Amniotic stem cell (primary cell): ENCODE data around the gene FUT8.
A peak's percentile ranks its signal among the peaks of the same experiment; 100 is the strongest.

Experiments used
- DNase-seq: peaks from one replicate; lab custom pipeline; 2025; lab: John Stamatoyannopoulos, UW

FUT8 gene

DNA sequence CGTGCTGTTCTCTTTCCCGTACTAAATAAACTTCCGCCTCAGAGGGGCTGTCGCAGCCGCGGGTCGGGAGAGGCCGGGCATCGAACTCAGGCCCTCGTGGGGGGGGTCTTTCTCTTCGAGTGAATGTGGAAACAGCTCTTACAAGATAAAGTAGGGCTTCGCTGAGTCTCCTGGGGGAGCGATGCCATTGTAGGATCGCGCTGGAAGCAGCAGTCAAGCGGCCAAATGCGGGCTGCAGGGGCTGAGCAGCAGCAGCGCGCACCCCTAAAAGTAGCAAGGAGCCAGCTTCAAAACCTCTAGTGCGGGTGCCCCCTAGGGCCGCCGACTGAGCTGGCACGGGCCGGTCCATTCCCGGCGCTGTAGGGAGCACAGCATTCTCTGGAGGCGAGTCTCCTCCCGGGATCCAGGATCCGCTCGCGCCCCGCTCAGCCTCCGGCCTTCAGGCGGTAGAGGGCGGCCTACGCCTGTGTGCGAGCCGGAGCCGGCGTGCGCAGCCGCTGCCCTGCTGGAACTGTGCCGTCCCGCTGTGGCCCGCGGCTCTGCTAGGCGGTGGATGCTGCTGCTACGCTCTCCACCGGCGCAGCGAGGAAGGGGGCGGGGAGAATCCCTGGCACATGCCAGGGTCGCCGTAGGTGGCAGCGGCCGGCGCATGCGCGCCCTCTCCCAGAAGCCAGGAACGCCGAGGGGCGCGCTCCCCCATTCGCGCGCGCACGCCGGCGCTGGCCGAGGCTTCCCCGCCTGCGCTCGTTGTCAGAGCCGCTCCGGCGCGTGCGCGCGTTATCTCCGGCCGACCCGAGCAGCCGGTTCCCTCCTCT lies at the start of gene FUT8:
Gene FUT8, plus strand, starts transcription at position 699 of the 815 bp plus-strand sequence. CDS start 148,834 bp downstream, outside the sequence.
- peak; percentile 88 for DNase-seq

DNA sequence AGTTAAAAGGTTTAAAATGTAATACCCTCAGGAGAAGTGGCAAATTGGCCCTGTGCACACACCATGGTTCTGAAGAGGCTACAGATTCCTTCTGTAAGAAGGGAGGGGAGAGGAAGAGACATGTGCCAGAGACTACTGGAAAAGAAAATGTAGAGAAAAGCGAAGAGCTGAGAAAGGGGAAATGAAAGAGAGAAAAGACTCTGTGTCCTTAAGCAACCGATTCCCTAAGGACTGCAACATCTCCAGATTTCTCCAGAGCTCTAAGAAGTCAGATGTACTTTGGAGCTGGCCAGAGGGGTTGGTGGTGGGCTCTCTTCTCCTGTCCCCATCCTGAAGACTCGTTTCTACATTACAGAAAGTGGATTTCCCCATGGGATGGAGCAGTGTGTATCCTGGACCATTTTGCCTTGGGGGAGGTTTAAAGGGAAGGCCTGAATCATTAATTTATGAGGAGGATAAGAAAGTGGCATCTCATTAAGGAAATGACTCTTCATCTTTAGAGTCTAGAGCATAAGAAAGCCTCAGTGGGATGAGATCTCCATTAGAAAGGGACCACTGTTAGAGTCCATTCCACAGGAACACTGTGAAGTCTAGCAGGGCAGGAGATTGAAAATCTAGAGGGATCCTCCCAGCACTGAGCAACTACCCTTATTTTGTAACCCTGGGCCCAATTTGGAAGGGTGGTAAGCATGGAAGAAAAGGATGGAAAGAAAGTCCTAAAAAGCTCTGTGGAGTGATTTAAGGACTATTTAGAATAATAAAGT lies 45.5 kb upstream of the FUT8 start:
- DNase-seq, result no peak

DNA sequence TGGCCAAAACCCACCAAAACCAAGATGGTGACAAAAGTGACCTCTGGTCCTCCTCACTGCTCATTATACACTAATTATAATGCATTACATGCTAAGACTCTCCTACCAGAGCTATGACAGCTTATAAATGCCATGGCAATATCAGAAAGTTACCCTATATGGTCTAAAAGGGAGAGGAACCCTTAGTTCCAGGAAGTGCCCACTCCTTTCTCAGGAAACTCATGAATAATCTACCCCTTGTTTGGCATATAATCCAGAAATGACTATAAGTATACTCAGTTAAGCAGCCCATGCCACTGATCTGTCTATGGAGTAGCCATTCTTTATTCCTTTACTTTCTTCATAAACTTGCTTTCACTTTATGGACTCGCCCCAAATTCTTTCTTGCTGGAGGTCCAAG lies 43.0 kb upstream of the FUT8 start:
- DNase-seq, result no peak

DNA sequence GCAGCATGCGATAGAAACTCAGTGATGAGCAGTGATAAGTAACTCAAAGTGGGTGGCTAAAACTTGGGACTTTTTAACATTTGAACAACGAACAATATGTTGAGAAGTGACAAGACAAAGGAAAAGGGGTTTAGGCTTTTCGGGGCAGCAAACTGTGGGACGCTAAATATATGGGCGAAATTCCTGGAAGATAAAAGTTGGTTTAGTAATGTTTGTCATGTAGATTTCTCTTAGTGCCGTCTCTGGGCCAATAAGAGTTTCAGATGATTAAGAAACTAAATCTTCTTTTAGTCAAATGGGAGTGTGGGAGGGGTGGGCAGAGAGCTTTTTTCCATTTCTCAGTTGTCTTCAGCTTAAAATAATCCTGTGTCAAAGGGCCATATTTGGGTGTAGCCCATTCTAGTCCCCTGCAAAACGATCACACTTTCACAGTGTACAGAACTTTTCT lies 41.7 kb upstream of the FUT8 start:
- DNase-seq, result no peak

DNA sequence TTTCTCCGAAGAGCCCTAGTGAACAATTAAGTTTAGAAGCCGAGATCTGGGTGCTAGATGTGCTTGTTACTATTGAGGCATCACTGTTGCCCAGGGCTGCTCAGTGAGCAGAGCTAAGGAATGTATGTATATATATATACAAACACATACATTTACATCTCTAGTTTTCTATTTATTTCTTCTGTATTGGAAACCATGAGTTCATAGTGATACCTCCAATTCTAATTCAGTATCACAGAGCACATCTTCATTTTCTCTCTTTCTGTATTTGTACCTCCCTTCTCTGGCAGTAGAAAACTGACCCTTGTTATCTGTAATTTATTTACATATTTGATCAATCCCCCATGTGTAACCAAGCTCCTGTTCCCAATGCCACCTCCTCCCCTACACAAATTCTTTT lies 40.7 kb upstream of the FUT8 start:
- no peak for DNase-seq

DNA sequence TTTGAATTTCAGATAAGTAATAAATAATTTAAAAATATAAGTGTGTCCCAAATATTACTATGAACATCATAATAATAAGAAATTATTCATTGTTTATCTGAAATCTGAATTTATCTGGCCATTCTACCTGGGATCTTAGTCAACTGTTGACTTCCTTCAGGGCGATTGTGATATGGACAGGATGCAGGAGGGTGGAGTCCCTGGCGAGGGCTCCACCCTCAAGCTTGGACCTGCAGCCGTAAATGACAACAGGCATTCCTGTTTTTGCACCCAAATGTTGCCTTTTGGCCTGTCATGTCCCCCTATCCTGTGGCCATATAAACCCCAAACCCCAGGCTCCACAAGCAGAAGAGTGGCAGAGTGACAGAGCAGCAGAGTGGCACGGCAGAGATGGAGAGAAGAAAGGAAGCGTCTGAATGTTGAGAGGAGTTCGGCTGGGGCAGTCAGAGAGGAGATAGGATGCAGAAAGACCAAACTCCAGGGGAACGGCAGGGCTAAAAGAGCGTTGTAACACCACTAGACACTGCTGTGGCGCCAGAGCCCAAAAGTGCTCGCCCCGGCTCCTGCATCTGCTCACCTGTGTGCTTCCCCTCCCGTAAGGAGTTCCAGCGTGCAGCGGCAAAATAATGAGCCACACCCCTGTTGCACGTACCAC lies 39.4 kb upstream of the FUT8 start:
- no peak for DNase-seq

DNA sequence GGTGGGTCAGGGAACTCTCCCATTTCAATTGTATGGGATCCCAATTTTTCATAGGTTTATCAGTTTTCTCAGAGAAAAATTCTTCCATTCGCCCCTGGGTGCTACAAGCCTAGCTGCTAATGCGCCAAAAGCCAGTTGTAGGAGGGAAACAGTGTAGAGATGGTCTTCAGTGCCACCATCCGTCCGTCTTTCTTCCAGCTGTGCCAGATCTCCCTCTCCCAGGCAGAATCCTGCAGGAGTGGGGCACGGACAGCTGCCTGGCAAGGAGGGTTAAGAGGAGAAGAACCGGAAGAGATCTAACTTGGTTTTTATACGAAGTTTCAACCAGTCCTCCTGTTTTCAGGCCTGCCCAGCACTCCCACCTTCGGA lies 38.9 kb upstream of the FUT8 start:
- no peak for DNase-seq

DNA sequence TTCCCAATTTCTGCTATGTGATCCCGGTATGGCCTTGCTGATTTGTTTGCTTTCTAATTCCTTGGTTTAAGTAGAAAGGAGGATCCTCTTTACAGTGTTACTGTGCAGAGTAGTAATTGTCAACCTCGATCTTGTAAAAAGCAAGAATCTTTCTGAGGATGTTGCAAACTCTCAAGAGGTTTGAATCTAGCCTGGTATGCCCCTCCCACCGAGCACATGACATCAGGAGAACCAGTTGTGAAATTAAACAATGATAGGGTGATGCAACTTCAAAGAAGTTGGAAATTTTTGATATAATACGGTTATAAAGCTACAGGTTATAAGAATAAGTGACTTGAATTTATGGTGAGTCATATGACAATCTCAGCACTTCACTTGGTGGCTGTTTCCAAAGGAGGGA lies 35.0 kb upstream of the FUT8 start:
- no peak for DNase-seq

DNA sequence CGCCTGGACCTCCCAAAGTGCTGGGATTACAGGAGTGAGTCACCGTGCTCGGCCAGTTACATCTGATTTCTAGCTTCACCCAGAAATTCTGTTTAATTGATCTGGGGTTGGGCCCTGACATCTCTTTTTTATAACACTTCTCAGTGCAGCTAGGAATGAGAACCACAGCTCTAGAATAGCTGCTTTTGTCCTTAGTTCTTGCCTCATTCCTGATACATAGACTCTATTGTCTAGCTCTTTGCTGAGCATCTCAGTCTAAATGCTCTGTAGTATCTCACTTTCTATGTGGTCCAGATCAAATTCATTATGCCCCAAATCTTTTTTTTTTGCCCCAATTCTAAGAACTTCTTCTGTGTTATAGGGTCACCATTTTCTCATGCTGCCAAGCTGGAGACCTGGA lies 29.9 kb upstream of the FUT8 start:
- no peak for DNase-seq

DNA sequence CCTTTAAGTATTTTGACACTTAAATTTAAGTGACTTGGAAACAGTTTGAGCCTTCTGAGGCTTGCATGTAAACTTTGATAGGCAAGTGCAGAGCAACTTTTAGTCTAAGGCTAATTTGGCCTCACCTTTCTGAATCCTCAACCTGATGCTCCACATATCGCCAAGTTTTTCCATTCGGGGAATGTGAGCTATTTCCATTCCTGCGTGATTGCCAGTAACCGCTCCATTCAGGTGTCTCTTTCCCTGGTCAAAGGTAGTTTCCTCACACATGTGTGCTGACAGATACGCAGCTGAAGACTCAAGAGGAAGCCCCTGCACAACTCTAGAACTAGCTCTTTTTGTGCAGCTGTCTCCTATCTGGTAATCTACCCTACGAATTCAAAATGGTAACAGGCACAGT lies 25.4 kb upstream of the FUT8 start:
- DNase-seq, result no peak

DNA sequence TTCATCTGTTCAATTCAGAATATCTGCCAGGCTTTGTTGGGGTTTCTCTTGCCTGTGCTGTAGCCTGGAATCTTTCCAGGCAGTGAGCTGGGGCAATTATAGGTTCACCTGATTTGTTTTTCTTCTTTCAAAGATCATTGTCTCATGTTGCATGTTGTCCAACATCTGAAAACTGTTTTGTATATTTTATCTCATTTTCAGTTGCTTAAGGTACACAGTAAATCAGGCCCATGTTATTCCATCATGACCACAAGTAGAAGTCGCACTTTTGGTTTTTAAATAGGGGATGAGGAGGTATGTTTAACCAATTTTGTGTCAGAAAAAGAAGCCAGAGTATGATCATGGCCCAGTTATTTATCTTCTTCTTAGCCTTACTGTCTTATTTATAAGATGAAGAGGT lies 24.9 kb upstream of the FUT8 start:
- no peak for DNase-seq

DNA sequence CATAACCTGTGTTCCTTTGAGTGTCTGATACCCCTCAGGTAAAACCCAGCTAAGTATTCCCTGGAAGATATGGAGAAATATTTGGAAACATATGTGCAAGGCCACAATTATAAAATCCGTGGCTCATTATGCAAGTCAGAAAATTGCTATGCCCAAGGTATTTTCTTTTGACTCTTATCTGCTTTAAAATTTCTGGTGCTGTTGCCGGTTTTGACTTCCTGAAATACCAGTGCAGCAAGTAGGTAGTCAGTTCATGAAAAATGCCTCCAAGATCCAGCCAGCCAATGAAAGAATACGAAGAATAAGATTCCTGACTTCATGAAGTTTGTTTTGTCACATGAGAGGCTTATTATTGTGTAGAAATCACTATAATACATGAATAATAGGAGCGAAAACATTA lies 20.2 kb upstream of the FUT8 start:
- DNase-seq, result no peak

DNA sequence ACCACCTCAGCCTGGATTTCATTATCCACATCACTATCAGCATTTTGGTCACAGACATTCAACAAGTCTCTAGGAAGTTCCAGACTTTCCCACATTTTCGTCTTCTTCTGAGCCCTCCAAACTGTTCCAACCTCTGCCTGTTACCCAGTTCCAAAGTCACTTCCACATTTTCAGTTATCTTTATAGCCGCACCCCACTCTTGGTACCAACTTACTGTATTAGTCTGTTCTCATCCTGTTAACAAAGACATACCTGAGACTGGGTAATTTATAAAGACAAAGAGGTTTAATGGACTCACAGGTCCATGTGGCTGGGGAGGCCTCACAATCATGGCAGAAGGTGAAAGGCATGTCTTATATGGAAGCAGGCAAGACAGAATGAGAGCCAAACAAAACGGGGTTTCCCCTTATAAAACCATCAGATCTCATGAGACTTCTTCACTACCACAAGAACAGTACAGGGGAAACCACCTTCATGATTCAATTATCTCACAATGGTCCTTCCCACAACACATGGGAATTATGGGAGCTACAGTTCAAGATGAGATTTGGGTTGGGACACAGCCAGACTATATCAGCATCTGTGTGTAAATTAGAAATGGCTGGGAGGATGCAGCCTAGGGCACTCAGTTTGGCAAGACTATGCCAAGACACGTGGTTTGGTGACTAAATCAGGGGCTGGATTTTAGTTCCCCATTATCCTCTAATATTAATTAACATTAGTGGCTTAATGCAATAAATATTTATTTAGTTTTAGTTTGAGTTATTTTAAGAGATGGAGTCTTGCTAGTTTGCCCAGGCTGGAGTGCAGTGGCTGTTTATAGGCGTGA lies 16.2 kb upstream of the FUT8 start:
- no peak for DNase-seq

DNA sequence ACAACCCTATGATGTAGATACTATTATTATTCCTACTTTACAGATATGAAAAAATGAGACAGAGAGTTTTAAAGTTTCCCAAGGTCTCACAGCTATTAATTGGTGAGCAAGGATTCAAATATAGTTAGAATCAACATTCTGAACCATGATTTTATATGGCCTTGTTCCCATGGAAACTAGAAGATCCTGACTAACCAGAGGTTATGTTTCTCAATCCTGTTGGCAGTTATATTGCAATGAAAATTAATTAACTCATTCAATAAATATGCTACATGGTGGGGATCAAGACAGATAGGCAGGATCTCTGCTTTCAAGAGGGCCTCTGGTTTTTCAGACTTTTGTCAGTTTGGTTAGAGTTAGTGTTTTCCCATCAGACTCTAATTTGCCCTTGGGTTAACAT lies 9.3 kb upstream of the FUT8 start:
- no peak for DNase-seq

DNA sequence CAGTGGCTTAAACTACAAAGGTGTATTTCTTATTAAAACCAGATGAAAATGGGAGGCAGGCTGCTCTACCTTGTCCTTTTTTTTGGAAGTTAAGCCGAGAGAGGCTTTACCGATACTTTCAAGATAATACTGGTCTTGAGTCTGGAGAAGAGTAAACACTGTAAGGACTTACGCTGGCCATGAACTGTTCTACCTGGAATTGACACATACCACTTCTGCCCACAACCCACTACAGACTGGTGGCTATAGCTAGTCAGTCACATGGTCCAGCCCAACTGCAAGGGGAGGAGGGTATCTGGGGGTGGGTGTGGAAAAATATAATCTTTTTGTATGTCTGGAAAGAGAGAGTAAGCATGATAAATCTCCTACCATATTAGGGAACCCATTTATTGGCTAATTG lies 4.4 kb upstream of the FUT8 start:
- no peak for DNase-seq

DNA sequence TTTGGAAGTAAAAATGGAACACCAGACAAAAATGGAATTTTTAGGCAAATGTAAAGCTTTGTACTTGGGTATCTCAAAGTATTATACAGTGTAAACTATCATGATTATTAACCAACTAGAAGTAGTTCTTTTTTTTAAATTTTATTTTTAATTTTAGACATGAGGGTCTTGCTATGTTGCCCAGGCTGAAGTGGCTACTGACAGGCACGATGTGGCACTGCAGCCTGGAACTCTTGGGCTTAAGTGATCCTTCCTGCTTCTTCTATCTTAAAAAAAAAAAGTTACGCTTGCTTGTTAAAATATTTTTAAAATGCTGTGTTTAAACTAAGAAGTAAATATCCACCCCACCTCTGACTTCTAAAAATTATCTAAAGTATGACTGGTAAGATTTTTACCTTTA lies 1.9 kb upstream of the FUT8 start:
- DNase-seq, result no peak

DNA sequence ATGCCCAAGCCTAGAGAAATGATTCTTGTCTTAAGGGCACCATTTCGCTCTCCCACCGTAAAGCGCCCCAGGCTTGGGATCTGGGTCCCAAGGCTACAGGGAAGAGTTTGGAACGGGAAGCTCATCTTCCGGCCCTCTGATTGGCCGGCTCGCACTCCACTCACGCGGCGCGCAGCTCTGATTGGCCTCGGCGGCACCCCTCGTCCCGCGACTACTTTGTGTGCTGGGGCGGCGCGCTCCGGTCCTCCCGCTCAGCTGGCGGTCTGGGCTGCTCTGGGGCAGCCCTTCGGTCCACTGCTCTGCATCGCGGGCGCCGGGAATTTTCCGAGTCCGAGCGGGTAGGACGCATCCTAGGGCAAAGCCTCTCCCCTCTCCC lies 886 bp upstream of the FUT8 start:
- DNase-seq, result peak; percentile 77

DNA sequence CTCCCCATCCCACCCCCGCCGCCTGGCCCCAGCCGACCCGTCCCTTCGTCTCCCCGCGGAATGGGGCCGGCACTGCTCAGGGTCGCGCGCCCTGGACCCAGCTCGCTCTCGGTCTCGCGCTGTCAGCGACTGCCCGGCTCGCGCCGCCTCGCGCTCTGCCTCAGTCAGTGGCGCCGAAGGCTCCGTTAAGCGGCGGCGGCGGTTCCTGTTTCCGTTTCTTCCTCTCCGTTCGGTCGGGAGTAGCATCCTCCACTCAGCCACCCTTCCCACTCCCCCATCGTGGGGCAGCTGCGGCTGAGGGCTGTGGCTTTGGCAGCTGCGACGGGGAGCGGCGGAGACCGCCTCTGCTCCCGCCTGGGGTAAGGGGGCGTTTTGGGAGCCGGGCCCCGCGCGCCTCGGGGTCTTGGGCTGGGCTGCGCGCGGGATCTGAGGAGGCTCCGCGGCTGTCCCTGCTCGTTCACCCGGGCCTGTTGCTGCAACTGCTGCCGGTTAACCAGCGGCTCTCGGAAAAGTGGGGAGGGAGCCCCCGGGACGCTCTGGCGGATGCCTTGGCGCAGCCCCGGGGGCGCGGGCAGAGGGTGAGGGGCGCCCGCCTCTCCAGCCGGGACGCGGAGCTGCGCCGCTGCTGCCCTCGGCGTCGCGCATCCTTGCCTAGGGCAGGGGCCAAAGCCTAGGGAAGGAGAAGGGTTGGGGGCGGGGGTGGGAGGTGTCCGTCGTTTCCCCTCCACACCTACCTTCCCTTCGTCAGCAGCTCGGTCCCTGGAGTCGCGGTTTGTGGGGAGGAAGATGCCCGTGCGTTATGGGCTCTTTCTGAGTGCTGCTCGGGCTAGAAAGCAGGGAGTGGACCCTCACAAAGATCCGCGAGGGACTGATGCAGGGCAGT lies 567 bp downstream of the FUT8 start:
- DNase-seq, result peak; percentile 88

DNA sequence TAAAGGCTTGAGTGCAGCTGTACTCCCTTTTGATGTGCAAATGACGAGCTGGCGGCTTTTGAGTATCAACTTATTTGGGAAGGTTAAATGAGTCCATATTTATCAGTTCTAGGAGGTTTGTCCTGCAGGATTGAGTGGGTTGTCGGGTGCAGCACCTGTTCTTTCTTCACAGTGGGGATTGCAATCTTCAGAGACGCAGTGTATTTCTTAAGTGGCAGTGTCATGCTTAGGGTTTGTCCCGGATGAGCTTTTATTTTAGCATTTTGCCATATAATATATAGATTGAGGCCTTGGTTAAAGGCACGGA lies 1.2 kb downstream of the FUT8 start:
- no peak for DNase-seq

DNA sequence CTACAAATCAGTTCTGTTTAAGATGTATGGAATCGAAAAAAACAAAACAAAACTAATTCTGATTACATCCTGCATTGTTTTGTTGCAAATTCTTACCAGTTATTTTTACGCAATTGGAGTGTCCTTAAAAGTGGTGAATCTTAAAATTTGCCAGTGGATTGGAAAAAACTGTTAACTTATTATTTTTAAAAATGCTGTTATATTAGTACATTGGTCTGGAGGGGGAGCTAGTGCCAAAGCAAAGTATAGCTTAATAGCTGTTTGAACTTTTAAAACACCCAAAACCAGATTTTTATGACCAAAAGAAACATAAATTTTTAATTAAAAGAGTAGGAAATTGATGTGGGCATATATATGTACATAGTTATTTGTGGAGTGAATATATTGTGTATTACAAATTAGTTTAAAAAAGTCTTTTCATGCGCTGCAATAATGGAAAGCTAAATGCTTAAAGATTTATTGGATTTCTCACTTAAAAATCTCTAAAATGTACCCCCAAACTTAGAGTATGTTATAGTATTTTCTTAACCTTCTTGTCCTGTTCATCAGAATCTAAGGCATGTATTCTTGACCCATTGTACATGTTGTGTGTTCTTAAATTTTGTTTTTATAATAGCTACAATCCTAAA lies 2.5 kb downstream of the FUT8 start:
- DNase-seq, result peak; percentile 16

DNA sequence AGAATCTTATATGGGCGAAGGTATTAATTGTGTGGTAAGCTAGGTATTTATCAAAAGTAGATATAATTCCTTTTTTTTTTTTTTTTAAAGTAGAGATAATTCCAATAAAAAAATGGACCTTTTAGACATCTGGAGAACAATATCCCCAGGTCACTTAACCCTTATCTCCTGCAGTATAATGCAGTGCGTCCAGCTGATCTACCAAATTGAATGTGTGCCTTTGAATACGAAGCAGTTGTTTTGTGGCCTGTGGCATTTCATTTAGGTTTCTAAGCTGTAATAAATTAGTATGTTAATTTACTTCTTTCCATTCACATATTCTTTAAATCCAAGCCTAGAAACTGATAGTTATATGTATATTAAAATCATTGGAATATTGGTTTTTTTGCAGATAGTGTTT lies 3.1 kb downstream of the FUT8 start:
- DNase-seq, result no peak
